PC-9 (cell line): ENCODE results near the gene FBXO34.

Source experiments
- CTCF ChIP-seq: fragments of 200-600 bp; sonication (generic); conservative IDR thresholded peaks from 2 replicates; pipeline ENCODE4 v1.6.1; 2017; ENCODE audit warnings: mixed run types, antibody characterized with exemption, mild to moderate bottlenecking, moderate library complexity
- EZH2 ChIP-seq: fragments of 200-600 bp; sonication (generic); IDR thresholded peaks from 2 replicates; pipeline ENCODE4 v1.8.0; 2017; ENCODE audit warnings: antibody characterized with exemption, low read depth

- TF ChIP-seq CTCF (no peak), EZH2 (no peak)
Measured at GRCh38 chr14:55347040-55347439, 75.8 kb downstream of the FBXO34 start.
